HFFc6 (cell line): ENCODE measurements around the gene SULF2. TPM values are rescaled to one million over a fixed set of nuclear protein-coding genes. Genes with fewer than 3 reads are reported as not detected.

Experiments
- DNase-seq: peaks from one replicate; pipeline ENCODE4 v3.0.0-alpha.2; 2018
- H3K27ac Mint-ChIP-seq: 2 replicates; pipeline ENCODE4 v1.8.0; 2020; ENCODE audit warnings: mild to moderate bottlenecking, mixed read lengths
- H3K27me3 Mint-ChIP-seq: 2 replicates; pipeline ENCODE4 v1.8.0; 2021; ENCODE audit warnings: mild to moderate bottlenecking, moderate library complexity, mixed read lengths; ENCODE audit not compliant: insufficient read depth
- H3K36me3 Mint-ChIP-seq: 2 replicates; pipeline ENCODE4 v1.8.0; 2021; ENCODE audit warnings: low read depth, mixed read lengths
- H3K4me1 Mint-ChIP-seq: 2 replicates; pipeline ENCODE4 v1.8.0; 2020; ENCODE audit warnings: low read depth, mixed read lengths
- H3K4me3 Mint-ChIP-seq: 2 replicates; pipeline ENCODE4 v1.8.0; 2020; ENCODE audit warnings: mild to moderate bottlenecking, moderate library complexity, mixed read lengths
- H3K9me3 Mint-ChIP-seq: 2 replicates; pipeline ENCODE4 v1.8.0; 2020; ENCODE audit warnings: mild to moderate bottlenecking, mixed read lengths
- total RNA-seq, 6 experiments: library from RNA; stranded (reverse); fragmentation: NEBNext Ultra II Directional; extraction: Animal tissue kit (Norgen Biotek cat#: 25700); gene quantifications; 2 replicates in 1 of 6; 3 replicates in 5 of 6; pipeline ENCODE4 v1.2.3, GENCODE V29; 2021
- TF ChIP-seq, protein P1 (sequence below): fragments of 200-600 bp; sonication (generic); IDR thresholded peaks from 2 replicates; pipeline ENCODE4 v1.5.0; 2021; ENCODE audit warnings: antibody characterized with exemption, mild to moderate bottlenecking

Gene SULF2
- total RNA-seq, 6 experiments from 2014 or later = 0.23 to 1.3 (median 0.33) TPM

GRCh38 chr20:47676912-47677634 lies 108.2 kb downstream of the SULF2 start:
- TF ChIP-seq, protein P1, sequence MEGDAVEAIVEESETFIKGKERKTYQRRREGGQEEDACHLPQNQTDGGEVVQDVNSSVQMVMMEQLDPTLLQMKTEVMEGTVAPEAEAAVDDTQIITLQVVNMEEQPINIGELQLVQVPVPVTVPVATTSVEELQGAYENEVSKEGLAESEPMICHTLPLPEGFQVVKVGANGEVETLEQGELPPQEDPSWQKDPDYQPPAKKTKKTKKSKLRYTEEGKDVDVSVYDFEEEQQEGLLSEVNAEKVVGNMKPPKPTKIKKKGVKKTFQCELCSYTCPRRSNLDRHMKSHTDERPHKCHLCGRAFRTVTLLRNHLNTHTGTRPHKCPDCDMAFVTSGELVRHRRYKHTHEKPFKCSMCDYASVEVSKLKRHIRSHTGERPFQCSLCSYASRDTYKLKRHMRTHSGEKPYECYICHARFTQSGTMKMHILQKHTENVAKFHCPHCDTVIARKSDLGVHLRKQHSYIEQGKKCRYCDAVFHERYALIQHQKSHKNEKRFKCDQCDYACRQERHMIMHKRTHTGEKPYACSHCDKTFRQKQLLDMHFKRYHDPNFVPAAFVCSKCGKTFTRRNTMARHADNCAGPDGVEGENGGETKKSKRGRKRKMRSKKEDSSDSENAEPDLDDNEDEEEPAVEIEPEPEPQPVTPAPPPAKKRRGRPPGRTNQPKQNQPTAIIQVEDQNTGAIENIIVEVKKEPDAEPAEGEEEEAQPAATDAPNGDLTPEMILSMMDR = no peak
- no peaks in the 10 kb centered on the region for H3K9me3 Mint-ChIP-seq
- H3K4me1 Mint-ChIP-seq = 0 out of 2 replicates have a peak, but pooled peaks cover 2% of the 10 kb centered on the region
- no peak overlapping the region for H3K27ac Mint-ChIP-seq
- H3K4me3 Mint-ChIP-seq = no peak overlapping the region
- peaks cover 12% of the 10 kb centered on the region for H3K27me3 Mint-ChIP-seq
- no peak for DNase-seq
- no peaks in the 10 kb centered on the region for H3K36me3 Mint-ChIP-seq

DNA sequence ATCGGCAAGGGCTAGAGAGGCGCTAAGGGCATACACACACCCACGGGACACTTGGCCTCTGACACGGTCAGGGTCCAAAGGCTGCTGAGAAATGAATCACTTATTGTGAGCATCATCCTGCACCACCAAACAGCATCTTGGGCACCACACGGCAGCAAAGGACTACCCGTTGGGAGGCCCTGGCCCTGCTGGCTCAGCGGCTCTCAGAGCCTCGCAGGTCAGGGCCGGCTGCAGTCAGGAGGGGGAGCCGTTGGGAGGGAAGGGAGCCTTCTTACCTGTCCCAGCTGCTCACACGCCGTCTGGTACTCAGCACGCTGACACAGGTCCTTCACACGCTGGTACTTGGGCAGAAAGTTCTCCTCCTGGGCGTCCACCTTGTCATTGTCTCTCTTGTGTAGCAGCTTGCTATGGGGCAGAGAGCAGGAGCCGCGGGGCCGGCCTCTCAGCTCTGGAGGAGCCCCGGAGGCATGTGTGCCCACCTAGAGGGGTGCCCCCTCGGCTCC lies 109.0 kb downstream of the SULF2 start:
- H3K4me1 Mint-ChIP-seq = no peaks in the 10 kb centered on the region
- H3K27ac Mint-ChIP-seq = no peak overlapping the region
- DNase-seq = no peak
- no peaks in the 10 kb centered on the region for H3K36me3 Mint-ChIP-seq
- peaks cover 12% of the 10 kb centered on the region for H3K27me3 Mint-ChIP-seq
- no peak overlapping the region for H3K4me3 Mint-ChIP-seq
- no peaks in the 10 kb centered on the region for H3K9me3 Mint-ChIP-seq
- TF ChIP-seq, protein P1 = peak; percentile 17; the same call in 1 of the 2 replicates

DNA sequence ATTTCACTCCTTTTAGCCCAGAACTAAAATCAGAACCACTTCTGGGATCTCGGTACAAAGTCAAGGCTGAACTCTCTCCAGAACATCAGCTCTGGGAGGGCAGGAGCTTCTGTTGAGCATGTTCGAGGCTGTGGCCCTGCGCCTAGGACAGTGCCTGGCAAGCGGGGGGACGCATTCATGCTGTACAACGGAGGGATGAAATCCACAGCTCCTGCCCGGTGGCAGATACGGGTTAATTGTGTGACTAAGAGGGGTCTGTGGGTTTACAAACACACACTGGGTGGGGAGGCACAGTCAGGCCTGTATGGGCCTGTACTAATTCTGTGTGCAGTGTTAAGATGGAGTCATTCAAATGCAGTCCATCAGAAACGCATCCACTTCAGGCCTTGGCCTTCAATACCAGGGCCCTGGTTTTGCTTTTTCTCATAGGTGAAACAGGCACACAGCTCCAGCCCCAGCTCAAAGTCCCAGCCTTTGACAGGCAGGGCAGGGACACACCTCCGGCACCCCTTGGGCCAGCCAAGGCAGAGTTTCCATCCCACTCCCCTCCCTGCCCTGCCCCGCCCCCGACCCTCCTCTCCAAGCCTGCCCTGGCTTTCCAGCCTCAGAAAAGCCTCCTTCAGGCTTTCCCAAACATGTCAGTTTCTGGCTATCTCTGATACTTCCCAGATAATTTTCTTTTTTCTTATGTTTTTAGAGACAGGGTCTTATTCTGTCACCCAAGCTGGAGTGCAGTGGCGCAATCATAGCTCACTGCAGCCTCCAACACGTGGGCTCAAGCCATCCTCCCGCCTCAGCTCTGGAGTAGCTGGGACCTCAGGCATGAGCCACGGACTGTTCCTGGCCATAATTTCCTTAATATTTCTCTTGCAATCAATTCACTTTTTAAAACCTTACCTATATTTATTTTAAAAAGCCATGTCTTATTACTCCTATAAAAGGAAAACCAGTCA lies 109.8 kb downstream of the SULF2 start:
- Mint-ChIP-seq H3K27me3 (peaks cover 15% of the 10 kb centered on the region), H3K36me3 (no peaks in the 10 kb centered on the region), H3K4me1 (no peaks in the 10 kb centered on the region), H3K4me3 (no peak overlapping the region), H3K27ac (no peak overlapping the region), H3K9me3 (no peaks in the 10 kb centered on the region)
- TF ChIP-seq, protein P1 = no peak
- DNase-seq = no peak

DNA sequence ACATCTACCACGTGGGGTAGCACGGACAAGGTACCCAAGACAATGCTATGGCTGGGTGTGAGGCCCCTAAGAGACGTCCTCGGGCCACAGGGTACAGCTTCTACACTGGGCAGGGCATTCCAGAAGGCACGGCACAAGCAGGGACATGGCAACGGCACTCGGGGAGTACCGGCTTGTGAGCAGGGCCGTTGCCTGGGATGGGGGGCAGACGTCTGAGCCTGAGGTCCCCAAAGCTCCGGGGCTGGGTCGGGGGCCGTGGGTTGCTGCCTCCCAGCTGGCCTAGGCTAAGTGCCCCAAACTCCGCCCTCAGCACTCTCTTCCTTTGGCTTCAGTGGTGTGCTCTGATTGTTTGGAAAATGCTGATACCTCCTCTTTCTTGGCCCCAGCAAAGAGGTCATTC lies 110.6 kb downstream of the SULF2 start:
- DNase-seq = no peak
- Mint-ChIP-seq H3K27ac (no peak overlapping the region), H3K9me3 (no peaks in the 10 kb centered on the region), H3K4me1 (no peaks in the 10 kb centered on the region), H3K4me3 (no peak overlapping the region), H3K36me3 (no peaks in the 10 kb centered on the region), H3K27me3 (peaks cover 20% of the 10 kb centered on the region)
- TF ChIP-seq, protein P1 = no peak

DNA sequence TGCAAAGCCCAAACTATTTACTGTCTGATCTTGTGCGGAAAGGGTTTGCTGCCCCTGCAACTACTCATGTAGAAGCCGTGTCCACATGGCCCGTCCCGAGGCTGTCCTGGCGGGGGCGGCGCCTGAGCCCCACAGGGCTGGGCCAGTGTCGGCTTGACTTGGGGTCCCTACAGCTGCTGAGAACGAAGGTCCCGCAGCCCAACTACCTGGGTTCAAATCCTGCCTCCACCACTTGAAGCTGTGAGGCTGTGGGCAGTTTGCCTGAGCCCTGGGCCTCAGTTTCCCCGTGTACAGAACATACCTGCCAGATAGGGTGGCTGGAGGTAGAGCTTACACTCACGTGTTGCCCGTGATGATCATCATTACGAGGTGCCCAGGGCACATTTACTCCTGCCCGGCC lies 111.1 kb downstream of the SULF2 start:
- Mint-ChIP-seq H3K9me3 (no peaks in the 10 kb centered on the region), H3K4me3 (no peak overlapping the region), H3K27ac (no peak overlapping the region), H3K36me3 (no peaks in the 10 kb centered on the region), H3K4me1 (no peaks in the 10 kb centered on the region), H3K27me3 (peaks cover 20% of the 10 kb centered on the region)
- no peak for DNase-seq
- TF ChIP-seq, protein P1 = no peak
